Measurements from ENCODE around the gene RUFY2.

DNA sequence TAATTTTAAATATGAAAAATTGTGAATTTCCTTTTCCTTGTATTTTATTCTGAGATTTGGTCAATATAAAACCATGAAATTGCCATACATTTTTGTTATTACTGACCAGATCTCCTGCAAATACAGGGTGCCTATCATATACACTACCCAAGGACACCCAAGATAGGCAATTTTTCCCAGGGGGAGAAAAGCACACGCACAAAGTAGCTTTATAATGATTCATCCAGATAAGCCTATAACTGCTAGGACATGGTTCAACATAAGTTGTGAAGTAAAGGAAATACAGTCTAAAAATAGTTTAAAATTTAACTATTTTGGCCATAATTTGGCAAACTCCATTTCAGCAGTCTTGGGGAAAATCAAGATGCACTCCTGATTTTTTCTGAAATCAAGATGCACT lies 4.8 kb downstream of the RUFY2 start:
- TF ChIP-seq, protein P1, sequence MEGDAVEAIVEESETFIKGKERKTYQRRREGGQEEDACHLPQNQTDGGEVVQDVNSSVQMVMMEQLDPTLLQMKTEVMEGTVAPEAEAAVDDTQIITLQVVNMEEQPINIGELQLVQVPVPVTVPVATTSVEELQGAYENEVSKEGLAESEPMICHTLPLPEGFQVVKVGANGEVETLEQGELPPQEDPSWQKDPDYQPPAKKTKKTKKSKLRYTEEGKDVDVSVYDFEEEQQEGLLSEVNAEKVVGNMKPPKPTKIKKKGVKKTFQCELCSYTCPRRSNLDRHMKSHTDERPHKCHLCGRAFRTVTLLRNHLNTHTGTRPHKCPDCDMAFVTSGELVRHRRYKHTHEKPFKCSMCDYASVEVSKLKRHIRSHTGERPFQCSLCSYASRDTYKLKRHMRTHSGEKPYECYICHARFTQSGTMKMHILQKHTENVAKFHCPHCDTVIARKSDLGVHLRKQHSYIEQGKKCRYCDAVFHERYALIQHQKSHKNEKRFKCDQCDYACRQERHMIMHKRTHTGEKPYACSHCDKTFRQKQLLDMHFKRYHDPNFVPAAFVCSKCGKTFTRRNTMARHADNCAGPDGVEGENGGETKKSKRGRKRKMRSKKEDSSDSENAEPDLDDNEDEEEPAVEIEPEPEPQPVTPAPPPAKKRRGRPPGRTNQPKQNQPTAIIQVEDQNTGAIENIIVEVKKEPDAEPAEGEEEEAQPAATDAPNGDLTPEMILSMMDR (IDR thresholded peaks at IDR 0.05): no peak
- TF ChIP-seq POLR2AphosphoS5 (IDR thresholded peaks at IDR 0.05): no peak
- TF ChIP-seq POLR2A (IDR thresholded peaks at IDR 0.05): no peak
- TF ChIP-seq EP300 (IDR thresholded peaks at IDR 0.05): no peak
